Activated CD8-positive, alpha-beta memory T cell treated with anti-CD3 and anti-CD28 coated beads, Interleukin-2, amount 50 U/mL, for 48 hours (primary cell): ENCODE results near the gene MAPK14.
A peak's percentile ranks its signal among the peaks of the same experiment; 100 is the strongest.
"Not testable (repeated sequence)": the region's sequence is repeated elsewhere in the genome, so short reads cannot be mapped to it uniquely, and the experiment has no call there.

Source experiments
- DNase-seq: peaks from one replicate; pipeline ENCODE4 v3.0.0-alpha.2; 2020

Gene MAPK14

DNA sequence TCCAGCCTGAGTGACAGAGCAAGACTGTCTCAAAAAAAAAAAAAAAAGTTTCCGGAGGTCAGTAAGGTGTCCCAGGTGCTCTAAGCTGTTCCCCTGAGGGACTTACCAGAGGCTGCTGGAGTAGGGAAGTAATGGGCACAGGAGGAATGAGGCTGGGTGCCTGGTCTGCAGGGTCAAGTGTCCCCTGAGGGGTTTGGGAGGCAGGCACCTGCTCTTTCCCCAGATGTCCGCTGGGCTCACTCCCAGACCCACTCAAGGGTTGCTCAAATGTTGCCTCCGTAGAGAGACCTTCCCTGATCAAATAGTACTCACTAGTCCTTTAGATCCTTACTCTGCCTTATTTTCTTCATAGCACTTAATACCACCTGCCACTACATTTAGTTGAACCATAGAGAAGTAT lies 97.3 kb downstream of the MAPK14 start:
- no peak for DNase-seq

DNA sequence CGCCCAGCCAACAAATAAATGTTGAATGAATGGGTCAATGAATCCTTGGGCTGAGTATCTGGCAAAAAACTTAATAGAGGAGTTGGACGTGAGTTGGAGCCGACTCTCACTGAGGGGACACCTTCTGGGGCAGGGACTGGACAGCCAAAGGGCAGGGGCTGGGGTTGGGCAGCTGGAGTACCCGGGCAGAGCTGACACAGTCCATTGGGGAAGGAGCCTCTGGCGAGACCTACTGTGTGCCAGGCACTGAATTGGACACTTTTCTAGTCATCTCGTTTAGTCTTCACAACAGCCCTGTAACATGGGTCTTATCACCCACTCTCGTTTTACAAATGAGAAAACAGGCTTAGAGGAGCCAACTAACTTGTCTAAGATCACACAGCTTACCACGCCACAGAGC lies 98.0 kb downstream of the MAPK14 start:
- no peak for DNase-seq

DNA sequence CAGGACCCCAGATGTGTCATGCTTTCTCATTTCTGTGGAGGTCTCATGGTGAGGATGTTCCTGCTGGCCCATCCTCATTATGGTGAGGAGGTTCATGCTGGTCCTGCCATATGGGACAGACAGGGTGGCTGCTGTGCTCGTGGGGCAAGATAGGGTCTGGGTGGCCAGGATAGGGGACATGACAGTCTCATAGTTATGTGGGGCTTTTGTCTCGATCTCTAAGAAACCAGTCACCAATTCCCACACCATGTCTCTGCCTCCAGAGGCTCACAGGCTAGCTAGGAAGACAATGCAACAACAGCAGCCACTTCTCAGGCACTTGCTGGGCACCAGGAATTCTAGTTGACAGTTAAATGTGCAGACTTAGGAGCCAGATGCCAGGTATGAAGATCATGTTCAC lies 98.5 kb downstream of the MAPK14 start:
- DNase-seq, result no peak

DNA sequence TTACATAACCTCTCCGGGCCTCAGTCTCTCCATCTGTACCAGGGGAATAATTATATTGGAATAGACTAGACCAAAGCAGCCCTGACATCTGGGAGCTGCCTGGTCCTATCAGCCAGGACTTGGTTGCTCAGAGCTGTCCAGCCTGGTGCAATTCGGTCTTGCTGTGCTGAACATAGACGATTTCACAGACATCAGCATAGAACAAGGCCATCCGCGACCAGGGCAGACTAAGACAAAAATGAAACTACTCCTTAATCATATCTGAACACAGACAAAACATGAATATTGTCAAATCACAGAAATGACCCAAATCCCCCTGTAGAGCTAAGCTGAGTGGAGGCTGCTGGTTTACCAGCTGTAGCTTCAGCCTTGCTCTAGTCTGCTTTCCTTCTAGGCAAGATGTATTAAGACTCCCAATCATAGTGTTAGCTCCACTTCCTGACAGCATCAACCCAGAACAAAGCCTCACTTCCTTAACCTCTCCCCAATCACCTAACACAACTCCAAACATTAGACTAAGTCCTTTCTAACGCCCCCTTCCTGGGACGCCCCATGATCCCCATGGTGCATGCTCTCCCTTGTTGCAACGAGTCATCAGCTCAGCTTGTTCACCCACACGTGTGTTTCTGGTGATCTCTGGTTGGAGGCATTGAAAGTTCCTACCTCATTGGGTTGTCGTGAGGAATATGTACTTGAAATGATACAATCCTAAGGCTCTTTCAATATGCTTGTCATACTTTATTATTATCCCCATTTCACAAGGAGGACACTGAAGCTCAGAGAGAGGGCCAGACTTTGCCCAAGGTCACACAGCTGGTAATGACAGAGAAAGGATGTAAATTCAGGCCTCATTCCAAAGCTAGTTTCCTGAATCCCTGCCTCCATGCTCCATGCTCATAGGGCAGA lies 99.2 kb downstream of the MAPK14 start:
- no peak for DNase-seq

DNA sequence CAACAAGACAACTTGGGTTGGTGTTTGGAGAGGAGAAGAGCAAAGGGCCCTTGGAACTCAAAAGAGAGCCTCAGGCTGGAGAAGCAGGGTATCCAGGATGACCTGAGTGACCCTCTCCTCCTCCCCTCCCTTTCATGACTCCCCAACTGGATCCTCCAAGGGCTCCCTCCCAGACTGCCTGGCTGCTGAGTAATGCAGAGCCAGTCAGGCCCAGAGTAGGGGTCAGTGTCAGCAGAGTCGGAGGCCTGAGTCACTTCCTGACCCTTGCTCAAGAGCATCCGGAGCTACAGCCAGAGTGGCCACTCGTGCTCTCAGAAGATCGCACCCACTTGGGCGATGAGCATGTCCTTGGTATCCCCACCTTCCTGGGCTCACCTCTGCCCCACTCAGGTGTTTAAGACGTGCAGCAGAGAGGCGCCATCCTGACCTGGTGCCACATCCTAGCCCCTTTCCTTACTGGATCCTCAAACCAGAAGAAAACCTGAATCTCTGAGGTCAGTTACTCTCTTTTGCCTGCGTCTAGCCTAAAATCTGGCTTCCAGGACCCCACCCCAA lies 99.9 kb downstream of the MAPK14 start:
- DNase-seq, result no peak

DNA sequence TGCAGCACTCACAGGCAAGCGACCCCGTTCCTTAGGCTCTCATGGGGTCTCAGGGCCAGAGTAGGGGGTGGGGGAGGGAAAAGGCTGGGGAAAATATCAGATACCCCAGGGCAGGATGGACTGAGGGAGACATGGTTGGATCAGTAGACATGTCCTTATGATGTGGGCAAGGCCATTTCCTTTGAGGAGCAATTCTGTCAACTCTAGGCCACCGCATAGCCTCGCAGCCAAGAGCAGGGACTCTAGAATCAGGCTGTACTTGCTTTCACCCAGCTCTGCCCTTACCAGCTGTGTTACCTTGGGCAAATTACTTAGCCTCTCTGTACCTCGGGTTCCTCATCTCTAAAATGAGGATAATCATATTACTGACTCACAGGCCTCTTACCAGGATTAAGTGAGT lies 100.5 kb downstream of the MAPK14 start:
- DNase-seq, result no peak

DNA sequence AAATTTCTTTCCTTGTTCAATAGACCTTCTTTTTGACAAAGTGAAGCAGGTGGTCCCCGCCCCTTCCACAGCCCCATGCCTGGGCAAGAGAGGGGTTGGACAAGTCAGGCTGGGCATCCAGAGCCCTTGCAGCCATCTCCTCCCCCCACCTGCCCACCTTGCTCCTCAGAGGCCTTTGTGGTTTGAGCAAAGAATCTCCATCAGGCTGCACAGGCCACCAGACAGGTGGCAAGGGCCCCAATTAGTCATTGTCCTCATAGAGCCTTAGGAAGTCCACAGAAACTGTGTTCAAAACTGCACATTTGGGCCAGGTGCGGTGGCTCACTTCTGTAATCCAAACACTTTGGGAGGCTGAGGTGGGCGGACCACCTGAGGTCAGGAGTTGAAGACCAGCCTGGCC lies 101.2 kb downstream of the MAPK14 start:
- DNase-seq, result no peak

DNA sequence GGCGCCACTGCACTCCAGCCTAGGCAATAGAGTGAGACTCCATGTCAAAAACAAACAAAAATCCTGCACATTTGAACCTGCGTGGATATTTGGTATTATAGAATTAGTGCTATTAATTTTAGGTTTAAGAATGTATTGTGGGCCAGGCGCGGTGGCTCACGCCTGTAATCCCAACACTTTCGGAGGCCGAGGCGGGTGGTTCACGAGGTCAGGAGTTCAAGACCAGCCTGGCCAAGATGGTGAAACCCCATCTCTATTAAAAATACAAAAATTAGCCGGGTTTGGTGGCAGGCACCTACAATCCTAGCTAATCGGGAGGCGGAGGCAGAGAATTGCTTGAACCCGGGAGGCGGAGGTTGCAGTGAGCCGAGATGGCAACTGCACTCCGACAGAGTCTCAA lies 101.7 kb downstream of the MAPK14 start:
- not testable (repeated sequence) for DNase-seq

DNA sequence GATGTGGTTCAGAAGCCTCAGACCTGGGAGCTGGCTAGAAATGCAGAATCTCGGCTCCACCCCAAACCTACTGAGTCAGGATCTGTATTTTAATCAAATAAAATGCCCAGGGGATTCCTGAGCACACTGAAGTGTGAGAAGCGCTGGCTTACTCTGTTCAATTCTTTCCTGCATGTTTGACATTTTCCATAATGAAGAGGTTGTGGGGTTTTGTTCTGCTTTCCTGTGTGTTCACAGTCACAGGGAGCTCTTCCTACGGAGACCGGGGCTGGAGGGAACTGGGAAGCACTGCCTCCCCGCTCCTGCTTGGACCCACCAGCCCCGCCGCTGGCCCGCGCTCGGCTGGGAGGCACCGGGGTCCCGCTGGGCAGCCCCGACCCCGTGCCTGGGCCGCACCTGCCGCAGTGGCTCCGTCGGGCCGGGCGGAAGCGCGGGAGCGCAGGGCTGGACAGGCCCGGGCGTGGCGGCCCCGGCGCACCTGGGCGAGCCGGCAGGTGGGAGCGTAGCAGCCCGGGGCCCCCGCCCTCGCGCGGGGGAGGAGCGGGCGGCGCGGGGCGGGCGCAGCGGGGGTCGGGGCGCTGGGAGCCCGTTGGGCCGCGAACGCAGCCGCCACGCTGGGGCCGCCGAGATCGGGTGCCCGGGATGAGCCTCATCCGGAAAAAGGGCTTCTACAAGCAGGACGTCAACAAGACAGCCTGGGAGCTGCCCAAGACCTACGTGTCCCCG lies 102.5 kb downstream of the MAPK14 start, which contains the start of gene MAPK13:
Gene MAPK13 (plus strand): TSS at position 573 of the 726 bp plus-strand sequence. CDS start 70 bp downstream, at position 643.
- DNase-seq, result no peak

DNA sequence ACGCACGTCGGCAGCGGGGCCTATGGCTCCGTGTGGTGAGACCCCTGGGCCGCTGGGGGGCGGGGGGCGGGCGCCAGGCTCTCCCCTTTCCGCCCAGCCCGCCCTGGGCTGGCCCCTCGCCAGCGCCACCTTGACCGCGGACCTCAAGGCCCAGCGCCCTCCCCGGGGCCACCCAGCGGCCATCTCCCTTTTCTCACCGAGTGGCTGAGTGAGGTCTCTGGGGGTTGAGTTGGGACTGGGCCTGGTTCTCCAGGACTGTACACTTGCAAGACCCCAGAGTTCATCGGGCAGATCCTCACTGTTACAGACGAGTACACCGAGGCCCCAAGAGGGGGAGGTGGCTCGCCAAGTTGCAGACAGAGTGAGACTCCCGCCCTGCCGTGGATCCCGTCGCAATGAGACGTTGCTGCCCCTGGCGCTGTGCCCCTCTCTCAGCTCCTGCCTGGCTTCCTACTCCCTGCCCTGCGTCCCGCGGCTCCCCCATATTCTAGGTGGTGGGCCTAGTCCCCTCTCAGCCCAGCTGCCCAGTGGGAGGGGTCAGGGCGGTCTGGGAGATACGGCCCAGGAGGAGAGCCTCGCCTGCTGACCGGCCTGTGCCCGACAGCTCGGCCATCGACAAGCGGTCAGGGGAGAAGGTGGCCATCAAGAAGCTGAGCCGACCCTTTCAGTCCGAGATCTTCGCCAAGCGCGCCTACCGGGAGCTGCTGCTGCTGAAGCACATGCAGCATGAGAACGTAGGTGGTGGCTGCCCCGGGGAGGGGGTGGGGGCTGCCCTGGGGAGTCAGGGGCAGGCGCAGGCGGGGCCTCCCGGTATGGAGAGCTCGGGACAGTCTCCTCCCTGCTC lies 103.3 kb downstream of the MAPK14 start:
- DNase-seq, result peak; percentile 82

DNA sequence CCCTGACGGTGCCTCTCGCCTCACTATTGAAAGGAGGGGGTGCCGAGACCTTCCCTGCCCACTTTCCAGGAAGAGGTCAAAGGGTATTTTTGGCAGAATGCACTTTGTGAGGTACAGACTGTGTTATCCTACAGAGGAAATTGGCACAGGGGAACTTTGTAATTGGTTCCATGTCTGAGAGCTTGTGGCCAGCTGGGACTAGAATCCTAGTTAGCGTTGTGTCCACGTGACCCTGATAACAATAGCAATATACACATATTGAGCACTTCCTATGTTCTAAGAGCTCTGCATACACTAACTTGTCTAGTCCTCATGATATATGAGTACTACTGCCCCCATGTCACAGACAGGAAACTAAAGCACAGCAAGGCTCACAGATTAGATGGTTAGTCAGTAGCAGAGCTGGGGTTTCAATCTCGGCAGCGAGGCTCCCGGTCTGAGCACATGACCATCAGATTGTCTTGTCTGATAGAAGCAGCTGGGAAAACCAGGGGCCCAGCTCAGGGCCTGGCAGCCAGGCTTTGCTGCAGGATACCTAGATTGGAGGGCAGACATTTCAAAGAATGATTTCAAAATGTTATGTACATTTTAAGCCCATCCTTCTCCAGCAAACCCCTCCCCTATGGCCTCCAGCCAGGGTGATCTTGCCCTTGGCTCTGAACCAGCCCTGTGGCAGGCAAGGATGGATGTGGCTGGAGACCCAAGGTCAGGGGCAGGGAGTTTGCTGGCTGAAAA lies 104.1 kb downstream of the MAPK14 start:
- peak; percentile 76 for DNase-seq

DNA sequence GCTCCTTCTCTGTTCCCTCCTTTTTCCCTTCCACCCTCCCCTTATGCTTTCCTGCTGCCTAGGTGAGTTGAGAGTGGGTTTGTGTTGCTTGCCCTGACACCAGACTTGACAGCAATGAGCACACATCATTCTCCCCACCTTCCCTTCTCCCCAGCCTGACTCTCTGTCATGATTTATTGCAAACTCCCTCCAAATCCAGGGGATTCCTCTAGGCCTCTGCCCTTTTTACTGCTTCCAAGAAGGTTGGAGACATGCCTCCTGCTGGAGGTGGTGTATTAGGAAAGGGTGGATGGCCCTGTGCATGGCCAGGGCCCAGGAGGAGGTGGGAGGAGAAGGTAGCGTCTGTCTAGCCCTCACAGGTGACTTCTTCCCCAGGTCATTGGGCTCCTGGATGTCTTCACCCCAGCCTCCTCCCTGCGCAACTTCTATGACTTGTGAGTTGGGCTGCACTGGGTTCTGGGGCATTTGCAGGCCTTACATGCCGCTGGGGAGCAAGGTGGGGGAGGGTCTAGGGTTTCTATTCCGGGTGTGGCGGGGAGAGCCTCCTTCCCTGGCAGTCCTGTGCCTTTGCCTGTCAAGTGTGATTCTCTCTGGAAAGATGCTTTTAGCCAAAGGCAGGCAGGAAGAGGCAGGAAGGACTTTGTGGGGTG lies 104.8 kb downstream of the MAPK14 start:
- no peak for DNase-seq

DNA sequence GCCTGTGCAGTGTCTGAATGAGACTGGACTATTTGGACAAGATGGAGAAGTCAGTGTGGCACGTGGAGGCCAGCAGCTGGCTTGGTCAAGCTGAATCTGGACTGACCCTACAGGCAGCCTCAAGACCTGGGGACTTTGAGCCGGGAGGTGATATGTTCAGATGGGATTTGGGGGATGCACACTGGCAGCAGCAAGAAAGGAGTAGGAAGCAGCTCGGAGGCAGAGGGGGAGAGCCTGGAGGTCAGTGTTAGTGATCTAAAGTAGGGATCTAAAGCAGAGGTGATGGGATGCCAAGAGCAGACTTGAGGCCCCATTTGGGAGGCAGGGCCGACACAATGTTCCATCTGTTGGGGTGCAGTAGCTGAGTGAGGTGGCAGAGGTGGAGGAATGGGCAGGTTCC lies 105.5 kb downstream of the MAPK14 start:
- no peak for DNase-seq

DNA sequence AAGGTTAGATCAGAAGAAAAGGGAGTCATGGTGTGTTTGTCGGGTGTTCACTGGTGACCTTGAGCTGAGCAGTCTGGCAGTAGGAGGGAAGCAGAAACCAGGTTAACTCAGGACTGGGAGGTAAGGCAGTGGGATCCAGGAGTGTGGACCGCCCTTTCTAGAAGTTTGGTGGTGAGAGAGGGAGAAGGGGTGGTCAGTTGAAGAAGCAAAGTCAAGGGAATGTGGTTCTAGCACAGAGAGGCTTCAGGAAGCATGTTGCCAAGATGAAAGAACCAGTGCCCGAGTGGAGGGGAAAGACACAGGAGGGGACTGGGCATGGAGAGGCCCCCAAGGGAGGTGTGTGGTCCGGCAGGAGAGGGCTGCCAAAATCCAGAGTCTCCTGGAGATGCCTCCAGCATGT lies 106.3 kb downstream of the MAPK14 start:
- DNase-seq, result no peak

DNA sequence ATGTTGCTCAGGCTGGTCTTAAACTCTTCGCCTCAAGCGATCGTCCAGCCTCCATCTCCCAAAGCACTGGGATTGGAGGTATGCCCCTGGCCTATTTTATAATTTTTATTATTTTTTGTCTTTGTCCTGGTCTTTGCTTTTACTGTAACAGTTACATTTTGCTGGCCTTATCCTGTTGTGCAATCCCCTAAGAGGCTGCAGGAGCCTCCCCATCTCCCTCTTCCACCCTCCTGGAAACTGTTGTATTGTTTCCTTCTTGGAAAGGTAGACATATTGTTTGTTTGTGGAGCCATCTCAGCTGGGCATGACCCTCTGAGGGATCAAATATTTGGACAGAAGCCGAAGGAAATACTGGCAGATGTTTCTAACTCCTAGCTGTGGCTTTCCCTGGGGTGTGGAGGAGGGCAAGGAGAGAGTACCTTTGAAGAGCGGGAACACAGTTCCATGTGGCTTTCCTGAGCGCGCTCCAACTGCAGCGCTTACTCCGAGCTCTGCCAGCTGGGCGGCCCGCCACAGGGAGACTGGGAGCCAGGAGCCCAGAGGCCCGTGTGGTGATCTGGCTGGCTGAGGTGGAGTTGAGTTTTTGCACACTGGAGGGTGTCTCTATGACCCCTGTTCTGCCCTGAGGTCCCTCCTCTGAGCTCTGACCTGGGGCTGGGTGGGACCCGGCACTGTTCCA lies 107.6 kb downstream of the MAPK14 start:
- no peak for DNase-seq

DNA sequence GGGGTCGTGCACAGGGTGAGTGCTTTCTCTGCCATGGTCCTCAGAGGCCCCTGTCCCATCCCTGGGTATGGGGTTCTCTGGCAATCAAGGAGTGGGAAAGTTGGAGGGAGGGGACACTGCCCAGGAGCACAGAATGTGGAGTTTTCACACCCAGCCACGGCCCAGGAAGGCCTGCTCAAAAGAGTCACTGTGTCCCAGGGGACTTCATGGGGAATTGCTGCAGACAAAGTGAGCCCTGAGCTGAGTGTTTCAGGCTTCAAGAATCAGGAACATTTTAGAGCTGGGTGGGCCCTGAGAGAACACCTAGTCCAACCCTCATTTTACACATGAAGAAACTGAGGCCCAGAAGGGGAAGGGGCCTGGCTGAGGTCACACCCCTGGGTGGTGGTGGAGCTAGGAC lies 108.4 kb downstream of the MAPK14 start:
- no peak for DNase-seq

DNA sequence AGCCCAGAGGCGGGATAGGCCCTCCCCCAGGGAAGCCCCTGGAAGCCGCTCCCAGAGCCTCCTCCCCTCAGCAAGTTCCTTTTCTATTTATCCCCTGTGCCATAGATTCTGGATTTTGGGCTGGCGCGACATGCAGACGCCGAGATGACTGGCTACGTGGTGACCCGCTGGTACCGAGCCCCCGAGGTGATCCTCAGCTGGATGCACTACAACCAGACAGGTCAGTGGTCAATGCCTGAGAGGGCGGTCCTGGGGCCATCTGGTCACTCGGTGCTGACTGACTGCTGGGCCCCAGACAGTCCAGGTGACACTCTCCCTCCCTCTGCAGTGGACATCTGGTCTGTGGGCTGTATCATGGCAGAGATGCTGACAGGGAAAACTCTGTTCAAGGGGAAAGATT lies 108.9 kb downstream of the MAPK14 start:
- DNase-seq, result no peak

DNA sequence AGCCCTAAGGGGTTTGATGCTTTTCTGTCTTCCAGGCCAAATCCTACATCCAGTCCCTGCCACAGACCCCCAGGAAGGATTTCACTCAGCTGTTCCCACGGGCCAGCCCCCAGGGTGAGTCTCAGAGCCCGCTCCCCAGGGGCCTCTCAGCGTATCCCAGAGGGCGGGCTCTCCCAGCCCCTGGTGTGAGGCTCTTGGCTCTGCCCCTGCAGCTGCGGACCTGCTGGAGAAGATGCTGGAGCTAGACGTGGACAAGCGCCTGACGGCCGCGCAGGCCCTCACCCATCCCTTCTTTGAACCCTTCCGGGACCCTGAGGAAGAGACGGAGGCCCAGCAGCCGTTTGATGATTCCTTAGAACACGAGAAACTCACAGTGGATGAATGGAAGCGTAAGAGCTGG lies 111.1 kb downstream of the MAPK14 start:
- no peak for DNase-seq

DNA sequence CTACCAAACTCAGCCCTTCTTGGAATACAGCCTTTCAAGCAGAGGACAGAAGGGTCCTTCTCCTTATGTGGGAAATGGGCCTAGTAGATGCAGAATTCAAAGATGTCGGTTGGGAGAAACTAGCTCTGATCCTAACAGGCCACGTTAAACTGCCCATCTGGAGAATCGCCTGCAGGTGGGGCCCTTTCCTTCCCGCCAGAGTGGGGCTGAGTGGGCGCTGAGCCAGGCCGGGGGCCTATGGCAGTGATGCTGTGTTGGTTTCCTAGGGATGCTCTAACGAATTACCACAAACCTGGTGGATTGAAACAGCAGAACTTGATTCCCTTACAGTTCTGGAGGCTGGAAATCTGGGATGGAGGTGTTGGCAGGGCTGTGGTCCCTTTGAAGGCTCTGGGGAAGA lies 111.8 kb downstream of the MAPK14 start:
- DNase-seq, result no peak

DNA sequence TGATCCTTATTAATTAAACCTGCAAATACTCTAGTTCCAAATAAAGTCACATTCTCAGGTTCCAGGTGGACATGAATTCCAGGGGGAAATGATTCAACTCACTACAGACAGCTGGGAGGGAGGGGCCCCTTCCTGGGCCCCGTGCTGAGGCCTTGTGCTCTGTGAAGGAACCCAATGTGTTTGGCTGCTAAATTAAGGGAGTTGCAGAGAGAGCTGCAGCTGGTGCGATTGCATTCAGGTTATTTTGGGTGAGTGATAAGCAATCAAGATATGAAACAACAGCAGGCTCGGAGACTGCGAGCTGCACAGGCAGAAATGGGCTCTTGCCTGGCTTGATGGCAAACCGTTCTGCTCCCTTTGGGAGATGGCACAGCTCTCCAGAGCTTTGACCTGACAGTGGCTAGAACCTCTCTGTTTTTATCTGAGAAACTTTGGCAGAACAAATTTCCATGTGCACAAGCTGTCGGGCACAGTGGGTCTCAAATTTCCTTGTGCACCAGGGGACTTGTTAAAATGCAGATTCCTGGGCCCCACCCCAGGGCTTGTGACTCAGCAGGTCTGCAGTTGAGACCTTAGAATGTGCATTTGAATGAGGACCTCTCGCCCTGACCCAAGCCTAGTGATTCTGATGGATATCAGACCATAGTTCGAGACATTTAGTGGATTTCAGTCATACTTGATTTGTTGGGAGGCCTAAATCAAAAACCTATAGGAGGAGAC lies 112.5 kb downstream of the MAPK14 start:
- DNase-seq, result no peak
